Activated gamma-delta T cell (primary cell): ENCODE results near the gene TMEM175.
"Not testable (repeated sequence)": the region's sequence is repeated elsewhere in the genome, so short reads cannot be mapped to it uniquely, and the experiment has no call there.

Experiments
- DNase-seq: peaks from one replicate; lab custom pipeline; 2025; lab: John Stamatoyannopoulos, UW

Gene TMEM175

DNA sequence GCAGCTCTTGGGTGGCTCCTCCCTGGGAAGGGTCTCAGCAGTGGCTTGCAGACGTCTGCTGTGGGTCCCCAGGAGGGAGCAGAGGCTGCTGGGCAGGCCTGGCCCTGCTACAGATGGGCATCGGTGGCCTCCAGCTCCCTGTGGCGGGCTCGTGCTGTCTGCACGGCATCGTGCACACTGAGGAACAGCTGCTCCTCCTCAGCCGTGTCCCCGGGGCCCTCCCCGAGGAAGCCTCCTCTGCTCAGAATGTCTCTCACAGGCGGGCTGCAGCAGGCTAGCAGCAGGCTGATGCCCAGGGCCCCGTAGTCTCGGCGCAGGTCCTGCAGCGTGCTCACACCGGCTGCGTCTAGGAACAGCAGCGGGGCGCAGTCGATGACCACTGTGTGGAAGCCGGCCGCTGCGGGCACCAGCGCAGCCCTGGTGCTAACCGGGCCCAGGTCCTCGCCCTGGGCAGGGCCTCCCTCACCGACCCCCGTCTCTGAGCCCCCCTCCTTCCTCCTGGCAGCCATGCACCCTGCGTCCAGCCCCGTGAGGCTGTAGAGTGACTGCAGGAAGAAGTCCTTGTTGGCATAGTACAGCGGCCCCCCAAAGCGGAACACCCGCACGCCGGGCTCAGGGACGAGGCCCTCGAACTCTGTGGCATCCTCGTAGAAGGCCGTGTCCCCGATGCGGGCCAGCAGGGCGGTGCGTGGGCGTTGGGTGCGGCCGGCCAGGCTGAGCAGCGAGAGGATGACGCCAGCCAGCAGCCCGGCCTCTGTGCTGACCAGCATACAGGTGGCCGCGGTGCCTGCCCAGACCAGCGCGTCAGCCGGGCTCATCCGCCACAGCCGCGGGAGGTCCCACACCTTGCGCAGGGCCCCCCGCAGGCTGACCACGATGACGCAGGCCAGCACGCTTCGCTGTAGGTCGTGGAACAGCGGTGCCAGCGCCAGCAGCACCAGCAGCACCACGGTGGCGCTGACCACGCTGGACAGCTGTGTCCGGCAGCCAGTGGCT lies 56.8 kb downstream of the TMEM175 start:
- DNase-seq, result no peak

DNA sequence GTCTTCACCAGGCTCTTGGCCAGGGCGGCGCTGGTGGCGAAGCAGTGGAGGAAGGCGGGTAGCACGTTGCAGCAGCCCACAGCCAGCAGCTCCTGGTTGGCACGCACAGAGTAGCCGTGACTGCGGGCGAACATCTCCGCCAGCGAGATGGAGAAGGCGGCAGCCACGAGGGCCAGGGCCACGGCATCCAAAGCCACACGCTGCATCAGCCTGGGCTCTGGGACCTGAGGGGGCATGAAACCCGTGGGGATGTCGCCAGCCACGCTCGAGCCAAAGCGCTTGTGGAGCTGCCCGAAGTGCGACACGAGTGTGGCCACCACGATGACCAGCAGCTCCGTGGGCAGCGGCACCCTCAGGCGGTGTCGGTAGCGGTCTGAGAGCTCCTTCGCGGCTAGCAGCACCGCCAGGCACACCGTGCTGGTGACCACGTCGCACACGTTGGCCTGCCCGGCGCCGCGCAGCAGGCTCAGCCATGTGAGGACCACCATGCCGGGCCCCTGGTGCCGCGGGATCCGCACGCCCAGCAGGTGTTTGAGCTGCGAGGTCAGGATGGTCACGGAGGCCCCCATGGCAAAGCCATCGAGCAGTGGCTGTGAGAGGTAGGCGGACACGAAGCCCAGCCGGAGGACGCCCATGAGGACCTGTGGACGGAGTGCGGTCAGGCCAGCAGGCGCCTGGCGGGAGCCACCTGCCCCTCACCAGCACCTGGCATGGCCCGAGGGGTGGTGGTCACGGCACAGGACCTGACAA lies 57.6 kb downstream of the TMEM175 start:
- DNase-seq, result no peak

- DNase-seq, result no peak
Observed at GRCh38 chr4:990746-991367, 58.6 kb downstream of the TMEM175 start.

DNA sequence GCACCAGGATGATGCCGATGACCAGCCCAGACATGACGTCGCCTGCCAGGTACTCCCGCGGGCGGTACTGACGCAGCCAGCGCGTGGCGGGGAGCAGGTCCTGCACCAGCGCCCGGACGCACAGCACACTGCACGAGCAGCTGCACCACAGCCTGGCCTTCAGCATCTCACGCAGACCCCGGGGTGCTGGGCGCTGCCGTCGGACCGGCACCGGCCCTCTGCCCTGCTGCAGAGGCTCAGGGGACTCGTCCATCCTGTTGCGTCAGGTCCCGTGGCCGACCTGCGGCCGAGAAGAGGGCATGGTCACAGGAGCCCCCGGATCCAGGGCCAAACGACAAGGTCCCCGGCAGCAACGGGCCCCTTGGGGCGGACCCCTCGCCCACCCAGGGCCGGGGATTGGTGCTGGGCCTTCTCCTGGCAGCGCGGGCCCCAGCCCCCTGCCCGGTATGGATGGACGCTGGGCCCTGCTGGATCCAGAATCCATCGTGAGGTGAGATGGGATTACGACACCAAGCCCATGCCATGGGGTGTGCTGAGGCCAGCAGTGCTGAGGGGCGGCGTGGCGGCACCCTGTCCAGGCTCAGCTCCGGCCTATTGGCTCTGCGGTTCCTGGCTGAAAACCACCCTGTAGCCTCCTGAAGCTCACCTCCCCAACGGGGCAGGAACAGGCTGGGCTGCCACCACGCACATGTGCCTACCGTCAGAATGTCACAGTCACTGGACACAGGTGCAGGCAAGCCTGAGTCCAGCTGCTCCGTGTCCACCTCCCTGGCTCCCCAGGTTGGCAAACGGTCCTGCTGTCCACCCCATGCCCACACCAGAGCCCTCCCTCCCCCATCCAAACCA lies 59.4 kb downstream of the TMEM175 start:
- no peak for DNase-seq

DNA sequence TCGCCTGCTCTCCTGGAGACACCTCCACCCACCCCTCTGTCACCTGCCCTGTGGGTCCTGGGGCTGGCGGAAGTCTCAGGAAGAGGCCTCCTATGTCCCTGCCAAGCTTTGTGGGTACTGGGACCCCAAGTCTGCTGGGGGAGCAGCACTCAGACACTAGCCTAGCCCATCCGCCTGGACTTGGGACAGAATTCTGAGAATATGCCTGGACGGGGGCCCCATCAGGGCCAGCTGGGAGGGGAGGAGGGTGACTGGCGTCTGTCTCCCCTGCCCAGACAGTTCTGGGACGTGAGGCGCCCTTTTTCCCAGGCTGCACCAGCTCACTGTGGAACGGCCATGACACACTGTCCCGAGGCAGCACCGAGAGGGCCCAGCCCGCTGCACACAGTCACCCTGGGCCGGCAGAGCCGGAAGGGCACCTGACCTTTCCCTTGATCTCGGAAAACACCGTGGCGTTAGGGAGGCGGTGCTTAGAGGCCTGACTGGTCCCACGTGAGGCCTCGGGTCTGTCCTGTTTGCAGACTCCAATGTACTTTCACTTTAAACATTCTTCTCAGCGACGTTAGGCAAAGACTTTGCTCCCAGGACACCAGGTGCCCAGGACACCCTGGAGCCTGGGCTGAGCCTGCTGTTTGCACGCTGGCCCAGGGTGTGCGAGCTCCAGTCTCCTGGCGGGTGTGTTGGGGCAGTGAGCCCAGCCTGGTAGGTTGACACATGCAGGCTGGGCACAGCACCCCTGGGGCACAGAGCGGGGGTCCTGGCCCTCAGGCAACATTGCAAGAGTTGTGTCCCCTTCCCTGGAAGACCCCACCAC lies 60.2 kb downstream of the TMEM175 start:
- no peak for DNase-seq

DNA sequence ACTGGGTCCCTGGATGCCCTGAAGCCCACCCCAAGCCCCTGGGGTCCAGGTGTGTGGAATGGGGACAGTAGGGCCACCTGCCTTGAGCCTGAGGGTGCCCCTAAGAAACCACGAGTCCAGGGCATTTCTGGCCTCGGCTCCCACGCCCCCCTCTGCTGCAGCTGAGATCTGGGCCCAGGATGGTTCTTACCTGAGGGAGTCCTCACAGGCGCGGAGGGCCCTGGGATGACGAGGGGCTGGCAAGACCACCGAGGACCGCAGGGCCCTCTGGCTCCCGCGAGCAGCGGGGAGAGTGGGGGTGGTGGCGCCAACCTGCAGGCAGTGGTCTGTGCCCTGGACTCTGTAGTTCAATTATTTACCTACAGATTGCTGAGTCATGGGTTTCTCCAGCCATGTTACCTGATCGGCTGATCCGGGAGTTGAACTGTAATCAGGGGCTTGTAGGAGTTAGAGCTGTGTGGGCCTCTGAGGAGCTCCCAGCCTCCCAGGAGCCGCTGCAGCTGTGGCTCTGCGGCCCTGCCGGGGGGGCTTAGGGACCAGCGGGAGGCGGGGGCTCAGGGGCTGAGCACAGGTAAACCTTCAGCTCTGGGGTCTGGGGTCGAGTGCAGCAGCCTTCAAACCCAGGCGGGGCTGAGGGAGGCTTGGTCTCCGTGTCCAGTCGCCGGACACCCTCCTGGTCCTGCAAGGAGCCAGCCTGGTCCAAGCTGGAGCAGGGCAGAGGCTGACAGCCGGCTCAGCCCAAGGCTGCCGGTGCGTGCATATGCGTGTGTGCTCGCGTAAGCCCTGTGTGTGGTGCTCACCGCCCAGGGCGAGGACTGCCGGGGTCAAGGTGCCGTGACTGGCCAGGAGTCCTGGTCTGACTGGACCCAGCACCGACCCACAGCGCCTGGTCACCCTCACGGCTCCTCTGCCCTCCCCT lies 61.1 kb downstream of the TMEM175 start, which contains the start of gene SLC26A1:
SLC26A1 (minus strand) TSS at position 294 of the 919 bp plus-strand sequence. CDS start 1,701 bp downstream, outside the sequence.
- no peak for DNase-seq

DNA sequence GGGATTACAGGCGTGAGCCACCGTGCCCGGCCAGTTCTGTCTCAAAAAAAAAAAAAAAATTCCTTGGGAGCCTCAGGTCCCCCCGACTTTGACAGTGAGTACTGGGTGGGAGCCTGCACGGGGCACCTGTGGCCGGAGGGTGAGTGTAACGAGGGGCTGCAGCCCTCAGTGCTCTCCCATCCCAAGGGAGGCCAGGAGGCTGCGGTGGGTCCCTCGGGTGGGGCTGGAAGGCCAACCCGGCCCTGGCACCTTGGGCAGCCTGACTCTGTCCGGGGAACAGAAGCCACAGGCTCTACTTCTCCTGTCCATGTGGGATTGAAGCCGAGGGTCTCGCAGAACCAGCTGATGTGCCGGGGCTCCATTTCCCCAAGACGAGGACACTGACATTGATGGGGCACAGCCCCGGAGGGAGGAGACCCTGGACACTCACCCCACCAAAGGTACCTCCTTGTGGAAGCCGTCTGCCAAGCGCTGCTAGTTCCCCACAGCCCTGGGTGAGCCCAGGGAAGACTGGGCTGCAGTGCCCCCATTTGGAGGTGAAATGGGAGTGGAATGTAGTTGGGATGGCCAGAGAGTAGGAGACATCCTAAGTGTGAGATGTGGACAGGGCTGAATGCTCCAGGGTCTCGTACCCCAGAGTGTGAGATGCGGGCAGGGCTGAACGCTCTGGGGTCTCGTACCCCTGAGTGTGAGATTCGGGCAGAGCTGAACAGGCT lies 63.2 kb downstream of the TMEM175 start:
- DNase-seq, result no peak

- no peak for DNase-seq
Observed at GRCh38 chr4:996030-996996, 64.1 kb downstream of the TMEM175 start.

DNA sequence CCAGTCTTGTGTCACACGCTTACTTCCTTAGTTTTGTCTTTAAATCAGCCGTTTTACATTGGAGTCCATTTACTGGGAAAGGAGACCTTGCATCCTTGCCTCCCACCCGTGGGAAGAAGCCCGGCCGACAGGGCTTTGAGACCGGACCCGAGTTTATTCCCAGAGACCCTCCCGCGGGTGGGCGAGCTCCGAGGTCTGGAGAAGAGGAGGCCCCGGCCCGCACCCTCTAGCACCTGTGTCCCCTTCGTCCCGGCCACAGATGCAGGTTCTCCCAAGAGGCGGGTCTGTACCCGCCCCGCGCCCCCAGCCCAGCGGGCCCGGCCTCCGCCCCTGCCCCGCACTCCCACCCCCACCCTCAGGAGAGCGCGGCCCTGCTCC lies 64.7 kb downstream of the TMEM175 start:
- no peak for DNase-seq

GRCh38 chr4:997375-998071 lies 65.3 kb downstream of the TMEM175 start:
- DNase-seq, result no peak

DNA sequence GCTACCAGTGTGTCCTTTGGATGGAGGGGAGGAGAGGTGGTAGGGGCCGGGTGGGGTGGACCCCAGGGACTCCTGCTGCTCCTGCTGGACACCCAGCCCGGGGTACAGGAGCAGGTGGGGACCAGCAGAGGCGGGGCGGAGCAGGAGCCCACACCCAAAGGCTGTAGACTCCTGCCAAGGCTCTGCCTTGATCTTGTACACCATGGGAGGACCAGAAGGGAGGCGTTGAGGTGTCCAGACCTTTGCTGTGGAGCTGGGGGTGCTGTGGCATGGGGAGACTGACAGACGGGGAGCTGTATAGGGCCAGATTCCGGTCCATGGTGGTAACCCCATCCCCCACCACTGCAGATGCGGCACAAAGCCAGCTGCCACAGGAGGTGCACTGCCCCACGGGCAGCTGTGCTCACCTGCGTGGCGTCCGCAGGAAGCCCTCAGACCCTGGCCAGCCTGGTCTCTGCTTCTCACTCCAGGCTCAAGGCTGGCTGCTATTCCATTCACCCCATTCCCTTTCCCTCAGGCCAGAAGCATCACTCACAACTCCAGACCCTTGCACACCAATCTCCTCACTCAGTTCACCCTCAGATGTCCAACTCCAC lies 65.9 kb downstream of the TMEM175 start:
- DNase-seq, result no peak

DNA sequence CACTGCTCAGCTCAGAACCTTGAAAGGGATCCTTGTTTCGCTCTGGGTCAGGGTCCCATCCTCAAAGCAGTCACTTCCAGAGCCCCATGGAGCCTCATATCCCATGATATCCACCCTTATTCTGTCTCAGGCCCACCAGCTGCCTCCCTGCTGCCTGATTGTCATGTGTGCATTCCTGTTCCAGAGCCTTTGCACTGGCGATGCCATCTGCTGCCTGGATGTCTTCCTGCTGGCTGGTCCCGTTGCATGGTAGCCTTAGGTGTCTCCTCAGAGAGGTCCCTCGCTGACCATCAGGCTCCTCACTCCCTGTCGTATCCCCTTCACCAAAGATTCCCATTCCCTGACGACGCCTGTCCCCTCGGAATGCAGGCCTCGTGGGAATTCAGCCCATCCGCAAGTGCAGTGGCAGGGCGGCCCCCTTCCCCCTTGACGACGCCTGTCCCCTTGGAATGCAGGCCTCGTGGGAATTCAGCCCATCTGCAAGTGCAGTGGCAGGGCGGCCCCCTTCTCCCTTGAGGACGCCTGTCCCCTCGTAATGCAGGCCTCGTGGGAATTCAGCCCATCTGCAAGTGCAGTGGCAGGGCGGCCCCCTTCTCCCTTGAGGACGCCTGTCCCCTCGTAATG lies 67.1 kb downstream of the TMEM175 start:
- DNase-seq, result not testable (repeated sequence)

DNA sequence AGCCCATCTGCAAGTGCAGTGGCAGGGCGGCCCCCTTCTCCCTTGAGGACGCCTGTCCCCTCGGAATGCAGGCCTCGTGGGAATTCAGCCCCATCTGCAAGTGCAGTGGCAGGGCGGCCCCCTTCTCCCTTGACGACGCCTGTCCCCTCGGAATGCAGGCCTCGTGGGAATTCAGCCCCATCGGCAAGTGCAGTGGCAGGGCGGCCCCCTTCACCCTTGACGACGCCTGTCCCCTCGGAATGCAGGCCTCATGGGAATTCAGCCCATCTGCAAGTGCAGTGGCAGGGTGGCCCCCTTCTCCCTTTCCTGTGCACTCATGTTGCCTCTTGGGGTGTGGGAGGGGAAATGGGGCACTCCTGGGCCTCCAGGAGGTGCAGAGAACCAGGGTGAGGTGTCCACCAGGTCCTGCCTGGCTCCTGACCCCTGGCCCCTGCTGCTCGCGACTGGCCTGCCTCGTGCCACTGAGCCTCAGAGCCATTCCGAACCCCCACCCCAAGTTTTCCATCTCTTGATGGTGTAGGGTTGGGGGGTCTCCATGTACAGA lies 67.7 kb downstream of the TMEM175 start:
- no peak for DNase-seq

- no peak for DNase-seq
Observed at GRCh38 chr4:1000686-1001260, 68.5 kb downstream of the TMEM175 start.

DNA sequence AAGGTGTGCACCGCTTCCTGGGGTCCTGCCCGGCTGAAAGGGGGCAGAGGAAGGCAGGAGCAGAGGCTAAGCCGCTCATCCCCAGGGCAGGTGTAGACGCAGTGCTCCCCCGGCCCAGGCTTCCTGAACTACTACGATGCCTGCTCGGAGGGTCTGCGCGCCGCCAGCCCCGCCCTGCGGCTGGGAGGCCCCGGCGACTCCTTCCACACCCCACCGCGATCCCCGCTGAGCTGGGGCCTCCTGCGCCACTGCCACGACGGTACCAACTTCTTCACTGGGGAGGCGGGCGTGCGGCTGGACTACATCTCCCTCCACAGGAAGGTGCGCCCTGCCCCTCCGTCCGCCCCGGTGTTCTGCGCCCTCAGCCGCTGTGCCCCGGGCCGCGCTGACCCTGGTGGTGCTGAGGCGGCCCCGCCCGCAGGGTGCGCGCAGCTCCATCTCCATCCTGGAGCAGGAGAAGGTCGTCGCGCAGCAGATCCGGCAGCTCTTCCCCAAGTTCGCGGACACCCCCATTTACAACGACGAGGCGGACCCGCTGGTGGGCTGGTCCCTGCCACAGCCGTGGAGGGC lies 69.4 kb downstream of the TMEM175 start:
- no peak for DNase-seq
